ENCODE data around the gene BACE2. TPM values are rescaled to one million over a fixed set of nuclear protein-coding genes. Genes with fewer than 3 reads are reported as not detected.

The BACE2 gene
- total RNA-seq, 1 experiment from 2014 or later = 23.2 TPM

DNA sequence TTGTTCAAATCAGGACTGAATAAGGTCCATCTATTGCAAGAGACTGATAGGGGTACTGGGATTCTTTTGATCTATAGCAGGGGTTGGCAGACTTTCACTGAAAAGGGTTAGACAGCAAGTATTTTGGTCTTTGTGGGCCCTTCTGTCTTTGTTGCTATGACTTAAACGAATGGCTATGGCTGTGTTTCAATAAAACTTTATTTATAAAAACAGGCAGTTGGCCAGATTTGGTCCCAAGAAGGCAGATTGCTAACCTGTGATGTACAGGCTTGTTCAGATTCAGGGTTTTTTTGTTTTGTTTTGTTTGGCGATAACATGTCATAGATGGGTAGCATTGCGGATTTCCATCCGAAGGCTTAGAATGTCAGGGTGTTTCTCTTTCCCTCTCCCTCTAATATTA lies 3.9 kb upstream of the BACE2 start:
- Histone ChIP-seq H3K4me1 (ENCODE audit: control insufficient read depth in 1 of 2, insufficient read depth in 2 of 2, low read length in 2 of 2) (peaks cover 0 to 17% of the 10 kb centered on the region in 2 experiments; a peak in 3 of 4 replicates), H3K4me2 (ENCODE audit: low read length) (no peak overlapping the region), H3K9me3 (ENCODE audit: control insufficient read depth in 1 of 2, insufficient read depth in 1 of 2, low read depth in 1 of 2, low read length in 2 of 2) (no peaks in the 10 kb centered on the region), H4K20me1 (ENCODE audit: insufficient read depth) (no peaks in the 10 kb centered on the region), H3K4me3 (replicated peaks in 1 of 2; ENCODE audit: low read depth in 1 of 2, low read length in 2 of 2) (no peak overlapping the region), H3K36me3 (ENCODE audit: control insufficient read depth in 1 of 2, insufficient read depth in 2 of 2, low read length in 2 of 2) (no peaks in the 10 kb centered on the region), H2AFZ (ENCODE audit: low read depth, low read length, poor library complexity, severe bottlenecking) (no peak overlapping the region), H3K79me2 (ENCODE audit: insufficient read depth, low read length) (0 out of 2 replicates have a peak, but pooled peaks cover 1% of the 10 kb centered on the region), H3K9ac (ENCODE audit: low read length) (no peak overlapping the region), H3K27me3 (ENCODE audit: insufficient read depth, low read length) (no peaks in the 10 kb centered on the region), H3K9me2 (ENCODE audit: insufficient read depth) (no peaks in the 10 kb centered on the region), H3K27ac (ENCODE audit: low read depth, low read length) (no peak overlapping the region)
- intact Hi-C loops (cut with micrococcal nuclease) = no loop called here
- DNase-seq (ENCODE audit: low read depth, low spot score) (no peak), ATAC-seq (no peak)
- RAD21 ChIA-PET (ENCODE audit: low non-redundant PET in 1 of 2, low total read pairs in 2 of 2, uncharacterized antibody in 2 of 2, unreplicated experiment in 2 of 2) = no interaction called here
- TF ChIP-seq YY1 (IDR thresholded peaks at IDR 0.05; ENCODE audit: extremely low read depth, insufficient replicate concordance, low read depth, low read length) (no peak), RAD21 (IDR thresholded peaks at IDR 0.05; ENCODE audit: low read depth) (no peak), JUND (IDR thresholded peaks at IDR 0.05) (no peak)
- CTCF ChIA-PET = no interaction called here
- POLR2A ChIA-PET = no interaction called here
- no TSS peak for BruUV-seq (replicated peaks)

DNA sequence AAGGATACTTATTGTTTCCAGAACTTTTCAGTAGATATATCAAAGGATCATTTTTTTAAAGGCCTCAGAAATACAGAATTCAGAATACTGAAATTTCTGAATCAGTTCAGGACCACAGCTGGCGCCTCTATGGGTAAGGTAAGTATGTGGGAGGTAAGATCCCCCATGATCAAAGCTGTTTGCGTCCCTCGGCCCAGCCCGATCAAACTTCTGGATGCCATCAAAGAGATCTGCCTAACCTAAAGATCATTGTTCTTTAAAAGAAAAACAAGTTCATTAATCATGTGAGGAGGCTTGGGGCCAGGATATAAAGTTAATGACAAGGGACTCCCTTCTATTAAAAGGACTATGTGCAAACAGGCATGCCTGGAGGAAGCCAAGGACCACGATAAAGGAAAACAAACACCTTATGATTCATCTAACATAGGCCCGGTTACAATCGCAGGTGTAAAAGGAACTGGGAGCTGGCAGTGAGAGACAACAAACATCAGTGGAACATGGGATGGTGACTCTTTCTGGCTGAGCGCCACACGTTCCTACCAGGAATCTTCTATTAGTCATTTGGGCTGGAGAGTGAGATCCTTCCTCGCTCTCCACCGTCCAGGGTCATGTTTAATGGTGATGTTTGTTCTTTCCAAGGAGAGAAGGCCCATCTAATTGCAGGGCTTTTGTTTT lies 2.8 kb upstream of the BACE2 start:
- Histone ChIP-seq H3K27me3 (ENCODE audit: insufficient read depth, low read length) (no peaks in the 10 kb centered on the region), H2AFZ (ENCODE audit: low read depth, low read length, poor library complexity, severe bottlenecking) (no peak overlapping the region), H3K9ac (ENCODE audit: low read length) (no peak overlapping the region), H3K36me3 (ENCODE audit: control insufficient read depth in 1 of 2, insufficient read depth in 2 of 2, low read length in 2 of 2) (no peaks in the 10 kb centered on the region), H3K4me1 (ENCODE audit: control insufficient read depth in 1 of 2, insufficient read depth in 2 of 2, low read length in 2 of 2) (peaks cover 7 to 27% of the 10 kb centered on the region in 2 experiments; a peak in 3 of 4 replicates), H3K27ac (ENCODE audit: low read depth, low read length) (no peak overlapping the region), H3K4me3 (replicated peaks in 1 of 2; ENCODE audit: low read depth in 1 of 2, low read length in 2 of 2) (no peak overlapping the region), H3K9me2 (ENCODE audit: insufficient read depth) (no peaks in the 10 kb centered on the region), H3K79me2 (ENCODE audit: insufficient read depth, low read length) (peaks cover 8% of the 10 kb centered on the region; the same call in 1 of the 2 replicates), H4K20me1 (ENCODE audit: insufficient read depth) (no peaks in the 10 kb centered on the region), H3K4me2 (ENCODE audit: low read length) (peak overlapping the region; percentile 2; the same call in 1 of the 2 replicates), H3K9me3 (ENCODE audit: control insufficient read depth in 1 of 2, insufficient read depth in 1 of 2, low read depth in 1 of 2, low read length in 2 of 2) (no peaks in the 10 kb centered on the region)
- RAD21 ChIA-PET (ENCODE audit: low non-redundant PET in 1 of 2, low total read pairs in 2 of 2, uncharacterized antibody in 2 of 2, unreplicated experiment in 2 of 2) = no interaction called here
- no peak for TF ChIP-seq TCF7L2 (IDR thresholded peaks at IDR 0.05; ENCODE audit: borderline replicate concordance, extremely low read depth, insufficient read depth, insufficient read length)
- TF ChIP-seq ZNF274 (IDR thresholded peaks at IDR 0.05; ENCODE audit: low read depth, low read length) = no peak
- TF ChIP-seq FOSL1 (IDR thresholded peaks at IDR 0.05; ENCODE audit: low read depth) = peak; percentile 34; the same call in 1 of the 2 replicates
- TF ChIP-seq, protein P1, sequence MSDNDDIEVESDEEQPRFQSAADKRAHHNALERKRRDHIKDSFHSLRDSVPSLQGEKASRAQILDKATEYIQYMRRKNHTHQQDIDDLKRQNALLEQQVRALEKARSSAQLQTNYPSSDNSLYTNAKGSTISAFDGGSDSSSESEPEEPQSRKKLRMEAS (IDR thresholded peaks at IDR 0.05) = no peak
- peak; percentile 27; the same call in 1 of the 2 replicates for TF ChIP-seq SP1 (IDR thresholded peaks at IDR 0.05; ENCODE audit: low read depth)
- TF ChIP-seq, protein P2, sequence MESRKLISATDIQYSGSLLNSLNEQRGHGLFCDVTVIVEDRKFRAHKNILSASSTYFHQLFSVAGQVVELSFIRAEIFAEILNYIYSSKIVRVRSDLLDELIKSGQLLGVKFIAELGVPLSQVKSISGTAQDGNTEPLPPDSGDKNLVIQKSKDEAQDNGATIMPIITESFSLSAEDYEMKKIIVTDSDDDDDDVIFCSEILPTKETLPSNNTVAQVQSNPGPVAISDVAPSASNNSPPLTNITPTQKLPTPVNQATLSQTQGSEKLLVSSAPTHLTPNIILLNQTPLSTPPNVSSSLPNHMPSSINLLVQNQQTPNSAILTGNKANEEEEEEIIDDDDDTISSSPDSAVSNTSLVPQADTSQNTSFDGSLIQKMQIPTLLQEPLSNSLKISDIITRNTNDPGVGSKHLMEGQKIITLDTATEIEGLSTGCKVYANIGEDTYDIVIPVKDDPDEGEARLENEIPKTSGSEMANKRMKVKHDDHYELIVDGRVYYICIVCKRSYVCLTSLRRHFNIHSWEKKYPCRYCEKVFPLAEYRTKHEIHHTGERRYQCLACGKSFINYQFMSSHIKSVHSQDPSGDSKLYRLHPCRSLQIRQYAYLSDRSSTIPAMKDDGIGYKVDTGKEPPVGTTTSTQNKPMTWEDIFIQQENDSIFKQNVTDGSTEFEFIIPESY (IDR thresholded peaks at IDR 0.05; ENCODE audit: extremely low read depth, insufficient replicate concordance, low read length) = no peak
- TF ChIP-seq CEBPB (IDR thresholded peaks at IDR 0.05; ENCODE audit: low read depth) = no peak
- TF ChIP-seq SRF (IDR thresholded peaks at IDR 0.05; ENCODE audit: low read depth) = no peak
- TF ChIP-seq, protein P3, sequence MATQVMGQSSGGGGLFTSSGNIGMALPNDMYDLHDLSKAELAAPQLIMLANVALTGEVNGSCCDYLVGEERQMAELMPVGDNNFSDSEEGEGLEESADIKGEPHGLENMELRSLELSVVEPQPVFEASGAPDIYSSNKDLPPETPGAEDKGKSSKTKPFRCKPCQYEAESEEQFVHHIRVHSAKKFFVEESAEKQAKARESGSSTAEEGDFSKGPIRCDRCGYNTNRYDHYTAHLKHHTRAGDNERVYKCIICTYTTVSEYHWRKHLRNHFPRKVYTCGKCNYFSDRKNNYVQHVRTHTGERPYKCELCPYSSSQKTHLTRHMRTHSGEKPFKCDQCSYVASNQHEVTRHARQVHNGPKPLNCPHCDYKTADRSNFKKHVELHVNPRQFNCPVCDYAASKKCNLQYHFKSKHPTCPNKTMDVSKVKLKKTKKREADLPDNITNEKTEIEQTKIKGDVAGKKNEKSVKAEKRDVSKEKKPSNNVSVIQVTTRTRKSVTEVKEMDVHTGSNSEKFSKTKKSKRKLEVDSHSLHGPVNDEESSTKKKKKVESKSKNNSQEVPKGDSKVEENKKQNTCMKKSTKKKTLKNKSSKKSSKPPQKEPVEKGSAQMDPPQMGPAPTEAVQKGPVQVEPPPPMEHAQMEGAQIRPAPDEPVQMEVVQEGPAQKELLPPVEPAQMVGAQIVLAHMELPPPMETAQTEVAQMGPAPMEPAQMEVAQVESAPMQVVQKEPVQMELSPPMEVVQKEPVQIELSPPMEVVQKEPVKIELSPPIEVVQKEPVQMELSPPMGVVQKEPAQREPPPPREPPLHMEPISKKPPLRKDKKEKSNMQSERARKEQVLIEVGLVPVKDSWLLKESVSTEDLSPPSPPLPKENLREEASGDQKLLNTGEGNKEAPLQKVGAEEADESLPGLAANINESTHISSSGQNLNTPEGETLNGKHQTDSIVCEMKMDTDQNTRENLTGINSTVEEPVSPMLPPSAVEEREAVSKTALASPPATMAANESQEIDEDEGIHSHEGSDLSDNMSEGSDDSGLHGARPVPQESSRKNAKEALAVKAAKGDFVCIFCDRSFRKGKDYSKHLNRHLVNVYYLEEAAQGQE (IDR thresholded peaks at IDR 0.05; ENCODE audit: low read depth) = no peak
- POLR2A ChIA-PET = no interaction called here
- ATAC-seq = no peak
- DNase-seq (ENCODE audit: low read depth, low spot score) = no peak
- intact Hi-C loops (cut with micrococcal nuclease) = no loop called here
- no TSS peak for BruUV-seq (replicated peaks)
- CTCF ChIA-PET = interaction anchor here (0.9 kb wide), 1 partner anchor 118 kb away, joined by 3 read pairs; no protein-coding TSS in a partner anchor

All from HCT116 (cell line).